GM10847 (cell line): ENCODE results near the gene SYNE3.

Source experiments
- POLR2A ChIP-seq: IDR thresholded peaks from 2 replicates; pipeline ENCODE4 v1.6.1; 2011; ENCODE audit not compliant: insufficient read length; ENCODE audit errors: extremely low read depth

SYNE3 gene

GRCh38 chr14:95480109-95480886 is 36.2 kb downstream of the SYNE3 start:
- no peak for TF ChIP-seq POLR2A

GRCh38 chr14:95479494-95479893 is 37.0 kb downstream of the SYNE3 start:
- no peak for TF ChIP-seq POLR2A

GRCh38 chr14:95478818-95479217 is 37.6 kb downstream of the SYNE3 start:
- TF ChIP-seq POLR2A, result no peak

GRCh38 chr14:95478309-95478708 is 38.1 kb downstream of the SYNE3 start:
- TF ChIP-seq POLR2A, result no peak

- no peak for TF ChIP-seq POLR2A
These were observed 38.8 kb downstream of the SYNE3 start for GRCh38 chr14:95477411-95478269.

GRCh38 chr14:95476747-95477146 is 39.7 kb downstream of the SYNE3 start:
- TF ChIP-seq POLR2A, result no peak

- no peak for TF ChIP-seq POLR2A
These were observed 40.8 kb downstream of the SYNE3 start for GRCh38 chr14:95475540-95476240.

- no peak for TF ChIP-seq POLR2A
These were observed 41.5 kb downstream of the SYNE3 start for GRCh38 chr14:95474941-95475340.

GRCh38 chr14:95474486-95474885 is 42.0 kb downstream of the SYNE3 start:
- no peak for TF ChIP-seq POLR2A

- TF ChIP-seq POLR2A, result no peak
These were observed 43.6 kb downstream of the SYNE3 start for GRCh38 chr14:95472819-95473251.

GRCh38 chr14:95471476-95471875 is 45.0 kb downstream of the SYNE3 start:
- no peak for TF ChIP-seq POLR2A

- no peak for TF ChIP-seq POLR2A
These were observed 45.4 kb downstream of the SYNE3 start for GRCh38 chr14:95471016-95471415.

- TF ChIP-seq POLR2A, result no peak
These were observed 47.3 kb downstream of the SYNE3 start for GRCh38 chr14:95469134-95469481.

- TF ChIP-seq POLR2A, result no peak
These were observed 47.9 kb downstream of the SYNE3 start for GRCh38 chr14:95468448-95469133.

GRCh38 chr14:95467657-95468056 is 48.8 kb downstream of the SYNE3 start:
- TF ChIP-seq POLR2A, result no peak
